SK-N-MC (cell line): ENCODE data around the gene MEIS2.

Experiments
- EZH2 ChIP-seq: fragments of 200-600 bp; sonication (generic); IDR thresholded peaks from one replicate; pipeline ENCODE4 v1.6.1; 2017; ENCODE audit warnings: antibody characterized with exemption
- FOXP2 ChIP-seq: optimal IDR thresholded peaks from 2 replicates; pipeline ENCODE3; 2011; ENCODE audit warnings: mild to moderate bottlenecking, moderate library complexity; ENCODE audit not compliant: insufficient read depth; ENCODE audit errors: extremely low read length, control extremely low read depth
- POLR2AphosphoS5 ChIP-seq: IDR thresholded peaks from 2 replicates; pipeline ENCODE4 v1.6.1; 2012; ENCODE audit warnings: mild to moderate bottlenecking, low read depth, low read length, borderline replicate concordance

DNA sequence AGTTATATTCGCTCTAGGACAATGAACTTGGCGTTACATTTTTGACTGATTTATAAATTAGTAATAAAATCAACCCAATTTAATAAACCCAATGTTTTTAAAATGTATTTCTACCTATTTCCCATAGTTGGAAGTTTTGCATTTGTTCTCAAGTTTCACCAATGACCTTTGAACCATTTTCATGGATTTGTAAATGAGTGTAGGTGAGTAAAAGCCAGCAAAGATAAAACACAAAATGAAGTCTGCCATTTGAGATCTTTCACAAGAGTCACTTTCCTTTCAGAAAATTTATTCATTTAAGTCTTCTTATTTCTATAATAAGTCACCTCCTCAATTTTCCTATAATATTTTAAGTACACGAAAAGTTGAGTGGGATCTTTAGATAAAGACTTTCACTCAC lies 92.1 kb downstream of the MEIS2 start:
- TF ChIP-seq POLR2AphosphoS5, result no peak
- TF ChIP-seq EZH2, result no peak
- TF ChIP-seq FOXP2, result no peak
